Left hindlimb (tissue), 1 donor: Measurements from ENCODE around the gene PDS5B.
A peak's percentile ranks its signal among the peaks of the same experiment; 100 is the strongest.

Source experiments
- DNase-seq: peaks from one replicate; pipeline ENCODE4 v3.0.0-alpha.2; 2018

The PDS5B gene

DNA sequence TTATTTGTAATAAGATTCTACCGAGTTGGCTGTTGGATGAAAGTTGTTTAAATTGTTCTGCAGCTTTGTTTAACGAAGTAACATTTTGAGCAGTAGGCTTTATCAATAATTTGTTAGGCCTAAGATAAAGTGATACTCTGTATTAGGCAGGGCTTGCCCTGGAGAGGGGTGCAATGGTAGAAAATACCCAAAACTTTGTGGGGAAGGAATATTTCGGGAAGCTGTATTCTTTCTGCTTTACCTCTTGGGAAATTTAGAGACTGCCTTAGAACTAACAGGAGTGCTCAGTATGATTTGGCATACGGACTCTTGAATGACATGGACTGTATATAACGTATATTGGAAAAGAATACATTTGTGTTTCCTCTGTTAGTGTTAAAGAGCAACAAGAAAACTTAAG is 2.5 kb downstream of the PDS5B start:
- DNase-seq: no peak

GRCh38 chr13:32589471-32589870 is 3.2 kb downstream of the PDS5B start:
- DNase-seq: no peak

DNA sequence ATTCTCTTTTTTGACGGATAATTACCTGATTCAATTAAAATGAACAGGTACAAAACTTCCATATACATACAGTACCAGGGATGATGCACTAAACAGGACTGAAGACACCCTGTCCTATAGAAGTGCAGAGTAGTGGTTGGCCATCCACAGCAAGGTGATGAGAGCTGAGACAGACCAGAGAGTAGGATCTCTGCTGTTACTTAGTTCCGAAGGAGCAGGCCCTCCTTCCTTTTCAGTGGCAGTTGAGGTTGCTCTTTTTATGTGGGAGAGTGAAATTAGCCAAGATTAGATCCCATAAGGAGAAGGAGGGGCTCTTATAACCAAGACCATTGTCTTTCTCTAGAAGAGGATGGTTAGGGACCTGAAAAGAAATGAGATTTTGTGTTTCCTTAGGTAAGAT is 4.0 kb downstream of the PDS5B start:
- DNase-seq: no peak

DNA sequence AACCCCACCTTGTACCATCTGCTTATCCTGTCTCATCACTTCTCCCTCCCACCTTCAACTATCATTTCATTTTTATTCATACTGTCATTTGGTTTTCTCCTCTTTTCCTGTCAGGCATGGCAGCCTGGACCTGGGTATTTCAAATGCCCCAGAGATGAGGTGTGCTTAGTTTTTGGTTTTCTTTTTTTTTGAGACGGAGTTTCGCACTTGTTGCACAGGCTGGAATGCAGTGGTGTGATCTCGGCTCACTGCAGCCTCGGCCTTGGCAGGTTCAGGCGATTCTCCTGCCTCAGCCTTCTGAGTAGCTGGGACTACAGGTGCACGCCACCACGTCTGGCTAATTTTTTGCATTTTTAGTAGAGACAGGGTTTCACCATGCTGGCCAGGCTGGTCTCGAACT is 5.8 kb downstream of the PDS5B start:
- DNase-seq: no peak

- no peak for DNase-seq
These were observed 8.0 kb downstream of the PDS5B start for GRCh38 chr13:32594157-32594738.

GRCh38 chr13:32595306-32595705 is 9.1 kb downstream of the PDS5B start:
- no peak for DNase-seq

DNA sequence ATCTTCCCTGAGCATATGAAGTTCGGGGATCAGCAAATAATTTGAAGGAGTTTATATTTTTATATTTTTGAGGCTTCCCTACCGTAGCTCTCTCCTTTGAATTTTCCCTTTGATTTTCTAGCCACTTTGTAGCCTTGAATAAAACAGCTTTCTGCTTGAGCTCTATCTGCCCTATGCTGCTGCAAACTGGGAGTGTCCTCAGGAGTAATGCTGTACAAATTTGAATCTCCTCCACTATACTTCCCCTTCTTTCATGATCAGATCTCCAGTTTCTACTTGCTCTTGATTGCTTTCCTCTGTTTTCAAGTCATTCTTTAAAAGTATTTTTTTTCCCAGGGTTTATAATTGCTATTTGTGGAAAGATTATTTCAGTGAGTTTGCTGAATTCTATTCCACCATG is 14.6 kb downstream of the PDS5B start:
- DNase-seq: no peak

DNA sequence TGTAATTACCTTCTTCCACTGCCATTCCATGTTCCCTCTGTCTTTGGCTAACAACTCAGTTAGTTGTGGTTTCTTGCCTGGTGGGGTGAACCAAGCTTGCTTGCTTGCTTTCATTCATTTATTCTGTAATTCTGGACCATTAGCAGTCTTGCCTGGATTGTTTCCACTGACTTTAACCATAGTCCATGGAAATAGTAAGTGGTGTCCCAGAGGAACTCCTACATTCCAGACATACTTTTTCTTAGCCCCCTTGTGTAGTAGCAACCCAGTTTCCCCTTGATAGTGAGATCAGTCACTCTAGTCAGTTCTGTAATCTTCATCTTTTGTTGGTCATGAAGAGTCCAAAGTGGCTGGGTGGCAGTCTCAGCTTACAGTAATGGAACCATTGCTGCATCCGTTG is 23.2 kb downstream of the PDS5B start:
- DNase-seq: no peak

- no peak for DNase-seq
These were observed 24.3 kb downstream of the PDS5B start for GRCh38 chr13:32610538-32610937.

DNA sequence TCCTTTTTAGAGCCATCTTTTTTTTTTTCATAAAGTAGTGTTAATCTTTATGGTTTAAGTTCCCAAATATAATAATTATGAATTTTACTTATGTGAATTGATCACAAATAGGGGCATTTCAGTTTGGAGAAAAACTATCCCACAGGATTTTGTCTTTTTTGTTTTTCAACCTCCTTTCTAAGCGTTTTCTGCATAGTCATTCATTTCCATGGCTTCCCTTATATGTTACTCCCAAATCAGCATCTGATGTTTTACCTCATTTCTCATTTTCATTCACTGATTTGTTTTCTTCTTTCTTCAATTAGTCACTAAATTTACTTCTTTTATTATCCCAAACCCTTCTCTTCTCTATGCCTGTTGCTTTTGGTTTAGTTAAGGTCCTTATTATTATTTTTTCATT is 24.7 kb downstream of the PDS5B start:
- DNase-seq: no peak

GRCh38 chr13:32616883-32617511 is 30.7 kb downstream of the PDS5B start:
- DNase-seq: no peak

- DNase-seq: no peak
These were observed 36.6 kb downstream of the PDS5B start for GRCh38 chr13:32622827-32623226.

- no peak for DNase-seq
These were observed 38.2 kb downstream of the PDS5B start for GRCh38 chr13:32624441-32624840.

GRCh38 chr13:32627793-32628192 is 41.5 kb downstream of the PDS5B start:
- DNase-seq: no peak

DNA sequence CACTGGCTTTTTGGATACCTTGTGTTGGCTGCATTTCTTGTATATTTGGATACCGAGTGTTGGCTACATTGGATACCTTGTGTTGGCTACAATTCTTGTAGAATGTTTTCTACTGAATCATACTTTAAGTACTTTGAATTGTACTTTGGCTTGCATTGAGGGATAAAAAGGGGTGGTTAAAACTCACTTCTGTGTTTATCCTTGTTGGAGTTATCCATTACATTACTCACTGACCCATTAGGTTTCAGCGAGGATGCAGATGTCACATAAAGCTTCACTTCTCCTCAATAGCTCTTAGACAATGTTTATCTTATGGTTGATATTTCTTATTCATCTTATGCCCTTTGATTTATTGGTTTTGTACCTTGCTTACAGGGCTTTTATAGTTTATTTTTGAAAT is 43.1 kb downstream of the PDS5B start:
- DNase-seq: no peak

- no peak for DNase-seq
These were observed 43.6 kb downstream of the PDS5B start for GRCh38 chr13:32629866-32630265.

- DNase-seq: no peak
These were observed 46.2 kb downstream of the PDS5B start for GRCh38 chr13:32632343-32632909.

- DNase-seq: no peak
These were observed 50.5 kb downstream of the PDS5B start for GRCh38 chr13:32636711-32637110.

GRCh38 chr13:32638739-32639138 is 52.5 kb downstream of the PDS5B start:
- no peak for DNase-seq

DNA sequence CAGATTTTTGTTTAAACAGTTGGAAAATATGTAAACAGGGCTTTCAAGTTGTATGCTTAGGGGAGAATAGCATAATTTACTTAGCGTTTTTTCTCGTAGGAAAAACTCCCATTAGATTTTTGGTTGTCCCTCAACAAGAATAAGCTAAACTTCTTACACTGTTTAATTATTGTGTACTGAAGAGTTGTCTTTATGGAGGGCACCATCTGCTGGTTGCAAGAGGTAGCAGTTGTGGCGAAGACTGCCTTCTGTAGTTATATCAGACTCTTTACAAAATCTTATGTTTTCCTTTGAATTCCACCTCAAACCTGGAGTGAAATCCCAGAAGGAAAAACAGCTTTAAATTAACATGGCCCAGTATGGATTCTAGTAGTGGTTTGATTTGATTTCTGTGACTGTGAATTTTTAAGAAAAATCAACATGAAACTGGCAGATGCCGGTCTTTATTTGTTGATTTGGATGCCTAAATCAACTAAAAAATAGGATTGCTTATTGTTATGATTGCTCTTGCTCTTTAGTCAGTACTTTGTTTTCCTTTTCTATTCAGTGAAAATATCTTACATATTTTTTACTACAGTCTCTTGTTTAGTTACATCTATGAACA is 53.4 kb downstream of the PDS5B start:
- peak; percentile 47 for DNase-seq

DNA sequence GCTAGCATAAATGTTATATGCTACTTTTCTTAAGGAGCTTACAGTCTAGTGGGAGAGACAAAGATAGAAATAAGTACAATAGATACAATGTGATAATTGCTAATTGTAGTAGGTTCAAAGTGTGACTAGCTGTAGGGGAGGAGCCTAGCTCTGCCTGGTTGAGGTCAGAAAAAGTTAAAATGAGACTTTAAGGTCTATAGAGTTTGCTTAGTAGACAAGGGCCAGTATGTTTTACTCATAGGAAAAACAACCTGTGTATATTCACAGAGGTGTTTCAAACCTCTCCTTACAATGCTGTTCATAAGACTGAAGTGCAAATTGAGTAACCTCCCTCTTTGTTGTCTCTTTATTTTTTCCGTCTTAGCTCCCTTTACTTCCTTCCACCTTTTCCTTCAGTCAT is 56.1 kb downstream of the PDS5B start:
- no peak for DNase-seq

DNA sequence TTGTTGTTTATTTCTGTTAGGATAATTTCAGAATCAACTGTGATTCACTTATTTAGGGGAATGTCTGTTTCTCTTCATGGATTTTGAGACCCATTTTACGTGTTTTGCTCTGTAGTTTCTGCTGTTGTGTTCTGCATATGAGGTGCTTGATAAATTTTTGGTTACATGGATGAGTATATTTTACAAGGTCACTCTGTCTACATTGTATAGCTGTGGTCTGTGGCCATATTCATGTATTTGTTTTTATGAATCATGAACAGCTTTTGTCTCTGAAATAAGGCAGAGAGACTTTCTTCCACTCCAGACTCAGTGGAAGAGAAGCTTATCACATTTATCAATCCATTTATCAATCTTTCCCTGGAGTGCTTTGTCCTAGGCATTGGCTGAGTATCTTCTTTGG is 56.6 kb downstream of the PDS5B start:
- no peak for DNase-seq

- DNase-seq: no peak
These were observed 59.6 kb downstream of the PDS5B start for GRCh38 chr13:32645854-32646253.

DNA sequence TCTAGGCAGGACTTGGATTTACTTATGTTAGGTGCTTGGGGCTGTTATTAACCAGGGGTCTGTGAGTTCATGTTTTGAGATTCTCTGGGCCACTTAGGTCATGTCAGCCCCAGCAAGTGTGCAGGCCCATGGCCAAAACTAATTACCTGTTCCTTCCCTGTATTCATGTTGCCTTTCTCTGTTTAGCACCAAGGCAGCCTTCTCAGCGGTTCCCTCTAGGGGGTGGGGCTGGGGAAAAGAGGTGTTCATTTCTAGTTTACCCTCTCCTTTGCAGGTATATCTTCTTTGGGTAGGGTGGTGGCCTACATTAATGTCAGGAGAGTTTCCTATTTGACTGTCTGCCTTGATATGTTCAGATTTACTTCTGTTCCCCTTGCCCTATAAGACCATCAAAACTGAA is 61.7 kb downstream of the PDS5B start:
- DNase-seq: no peak
